ENCODE data around the gene SDK1. TPM values are rescaled to one million over a fixed set of nuclear protein-coding genes. Genes with fewer than 3 reads are reported as not detected.

Gene SDK1
- total RNA-seq, 1 donor from 2014 or later, result 2.5 TPM

GRCh38 chr7:4154882-4155535 lies 854.0 kb downstream of the SDK1 start:
- ATAC-seq (no peak), DNase-seq (no peak)
- intact Hi-C loops (cut with micrococcal nuclease), result no loop called here

- ATAC-seq, result no peak
- intact Hi-C loops (cut with micrococcal nuclease), result no loop called here
- no peak for DNase-seq
These were observed 855.1 kb downstream of the SDK1 start for GRCh38 chr7:4156190-4156589.

- no peak for ATAC-seq
- intact Hi-C loops (cut with micrococcal nuclease), result no loop called here
- DNase-seq, result no peak
These were observed 856.6 kb downstream of the SDK1 start for GRCh38 chr7:4157651-4158050.

GRCh38 chr7:4158441-4159153 lies 857.5 kb downstream of the SDK1 start:
- no peak for ATAC-seq
- no peak for DNase-seq
- intact Hi-C loops (cut with micrococcal nuclease), result no loop called here

- ATAC-seq (peak; percentile 35), DNase-seq (no peak)
- intact Hi-C loops (cut with micrococcal nuclease), result no loop called here
These were observed 858.1 kb downstream of the SDK1 start for GRCh38 chr7:4159154-4159501.

- no peak for DNase-seq
- intact Hi-C loops (cut with micrococcal nuclease), result no loop called here
- no peak for ATAC-seq
These were observed 858.9 kb downstream of the SDK1 start for GRCh38 chr7:4159761-4160554.

- intact Hi-C loops (cut with micrococcal nuclease), result no loop called here
- DNase-seq (peak; percentile 66), ATAC-seq (peak; percentile 87)
These were observed 862.0 kb downstream of the SDK1 start for GRCh38 chr7:4162884-4163564.

GRCh38 chr7:4163565-4164203 lies 862.6 kb downstream of the SDK1 start:
- intact Hi-C loops (cut with micrococcal nuclease), result no loop called here
- DNase-seq (peak; percentile 23), ATAC-seq (no peak)

GRCh38 chr7:4164556-4164955 lies 863.5 kb downstream of the SDK1 start:
- DNase-seq (peak; percentile 10), ATAC-seq (no peak)
- intact Hi-C loops (cut with micrococcal nuclease), result no loop called here

GRCh38 chr7:4166340-4166739 lies 865.3 kb downstream of the SDK1 start:
- intact Hi-C loops (cut with micrococcal nuclease), result no loop called here
- peak; percentile 9 for DNase-seq
- no peak for ATAC-seq

GRCh38 chr7:4166807-4167206 lies 865.8 kb downstream of the SDK1 start:
- DNase-seq, result peak; percentile 0
- no peak for ATAC-seq
- intact Hi-C loops (cut with micrococcal nuclease), result no loop called here

- peak; percentile 15 for DNase-seq
These were observed 866.4 kb downstream of the SDK1 start for GRCh38 chr7:4167385-4167910.

GRCh38 chr7:4168041-4168440 lies 867.0 kb downstream of the SDK1 start:
- intact Hi-C loops (cut with micrococcal nuclease), result no loop called here

More at GRCh38 chr7:4167385-4167910, 866.4 kb downstream of the SDK1 start:
- no peak for ATAC-seq
- intact Hi-C loops (cut with micrococcal nuclease), result no loop called here

GRCh38 chr7:4168541-4168940 lies 867.5 kb downstream of the SDK1 start:
- ATAC-seq, result peak; percentile 26
- peak; percentile 15 for DNase-seq
- intact Hi-C loops (cut with micrococcal nuclease), result no loop called here

More at GRCh38 chr7:4168041-4168440, 867.0 kb downstream of the SDK1 start:
- ATAC-seq (no peak), DNase-seq (peak; percentile 19)

- DNase-seq (peak; percentile 15), ATAC-seq (no peak)
- intact Hi-C loops (cut with micrococcal nuclease), result no loop called here
These were observed 868.4 kb downstream of the SDK1 start for GRCh38 chr7:4169455-4169854.

GRCh38 chr7:4170997-4171786 lies 870.1 kb downstream of the SDK1 start:
- intact Hi-C loops (cut with micrococcal nuclease), result no loop called here
- ATAC-seq (no peak), DNase-seq (peak; percentile 10)

GRCh38 chr7:4172883-4173282 lies 871.8 kb downstream of the SDK1 start:
- intact Hi-C loops (cut with micrococcal nuclease), result no loop called here
- DNase-seq (no peak), ATAC-seq (no peak)

- intact Hi-C loops (cut with micrococcal nuclease), result no loop called here
- DNase-seq (no peak), ATAC-seq (no peak)
These were observed 872.6 kb downstream of the SDK1 start for GRCh38 chr7:4173615-4174014.

Data from left ventricle myocardium superior (tissue), 1 donor.